ENCODE measurements around the gene SNRNP70. TPM values are rescaled to one million over a fixed set of nuclear protein-coding genes. Genes with fewer than 3 reads are reported as not detected.

The SNRNP70 gene
- total and polyA plus RNA-seq, 2 donors (not counting 3 experiments of a cell fraction or from before 2014, with no cell fraction given), result 215 to 300 TPM

- H3K4me2 ChIP-seq (ENCODE audit: insufficient read depth, low read length), result no peak overlapping the region
- DNase-seq (ENCODE audit: low read depth, low spot score) (no peak), FAIRE-seq (no peak)
- H3K9me1 ChIP-seq (replicated peaks; ENCODE audit: control insufficient read depth, extremely low read depth, insufficient read depth, low read length), result no peaks in the 10 kb centered on the region
- ChIA-PET POLR2A (no interaction called here), CTCF (interaction anchor here (0.6 to 1.9 kb wide), 3 partner anchors 8 to 133 kb away, joined by 3 to 6 read pairs (median 6); no protein-coding TSS in a partner anchor)
- H3K79me2 ChIP-seq (ENCODE audit: control insufficient read depth, insufficient read depth, low read length), result no peaks in the 10 kb centered on the region
- H2AFZ ChIP-seq (ENCODE audit: low read depth, low read length), result no peak overlapping the region
- H4K20me1 ChIP-seq (replicated peaks; ENCODE audit: control insufficient read depth, extremely low read depth, insufficient read depth, low read length), result no peaks in the 10 kb centered on the region
- no peak overlapping the region for H3K9ac ChIP-seq (replicated peaks; ENCODE audit: extremely low read depth, insufficient read depth, low read length)
- BruUV-seq (replicated peaks), result no TSS peak
- no peaks in the 10 kb centered on the region for H3K4me1 ChIP-seq (ENCODE audit: control insufficient read depth, extremely low read depth, insufficient read depth, low read length)
- peaks cover 33 to 42% of the 10 kb centered on the region in 2 experiments for H3K27me3 ChIP-seq (ENCODE audit: control insufficient read depth in 2 of 2, insufficient read depth in 2 of 2, low read length in 2 of 2)
- no peak for TF ChIP-seq CTCF (IDR thresholded peaks at IDR 0.05; ENCODE audit: extremely low read depth in 1 of 2, insufficient read depth in 1 of 2, low read depth in 1 of 2, low read length in 2 of 2)
- TF ChIP-seq POLR2AphosphoS5 (IDR thresholded peaks at IDR 0.05; ENCODE audit: insufficient read depth, low read depth, low read length), result no peak
- TF ChIP-seq MYC (IDR thresholded peaks at IDR 0.05; ENCODE audit: low read depth, low read length), result no peak
- TF ChIP-seq MAX (IDR thresholded peaks at IDR 0.05; ENCODE audit: insufficient read depth, insufficient read length), result no peak
- TF ChIP-seq JUN (IDR thresholded peaks at IDR 0.05; ENCODE audit: borderline replicate concordance, insufficient read depth, insufficient read length, low read depth), result no peak
- no peak for TF ChIP-seq GATA2 (IDR thresholded peaks at IDR 0.05; ENCODE audit: insufficient read depth, insufficient read length, low read depth, low read length)
- no peak for TF ChIP-seq FOS (IDR thresholded peaks at IDR 0.05; ENCODE audit: borderline replicate concordance, insufficient read depth, low read length)
- no peak for TF ChIP-seq EZH2 (IDR thresholded peaks at IDR 0.05; ENCODE audit: borderline replicate concordance, low read depth, low read length, severe bottlenecking)
- TF ChIP-seq POLR2A (IDR thresholded peaks at IDR 0.05; ENCODE audit: low read depth, low read length), result no peak
- intact Hi-C loops (cut with micrococcal nuclease), result no loop called here
- no peaks in the 10 kb centered on the region for H3K9me3 ChIP-seq (replicated peaks; ENCODE audit: control insufficient read depth, insufficient read depth, low read length)
- dilution Hi-C loops (cut with MboI; ENCODE audit: extremely low pct_ligation_motif_present, low sequenced_read_pairs), result no loop called here
- H3K4me3 ChIP-seq (replicated peaks in 1 of 3; ENCODE audit: insufficient read depth in 1 of 3, low read depth in 1 of 3, low read length in 3 of 3), result no peak overlapping the region
- no peak overlapping the region for H3K27ac ChIP-seq (ENCODE audit: insufficient read depth, low read depth, low read length)
- no peaks in the 10 kb centered on the region for H3K36me3 ChIP-seq (ENCODE audit: control insufficient read depth in 2 of 2, extremely low read depth in 1 of 2, insufficient read depth in 2 of 2, low read length in 2 of 2)
Observed at GRCh38 chr19:49065905-49066512, 19.2 kb upstream of the SNRNP70 start.
